ENCODE data around the gene TMEM132E.

DNA sequence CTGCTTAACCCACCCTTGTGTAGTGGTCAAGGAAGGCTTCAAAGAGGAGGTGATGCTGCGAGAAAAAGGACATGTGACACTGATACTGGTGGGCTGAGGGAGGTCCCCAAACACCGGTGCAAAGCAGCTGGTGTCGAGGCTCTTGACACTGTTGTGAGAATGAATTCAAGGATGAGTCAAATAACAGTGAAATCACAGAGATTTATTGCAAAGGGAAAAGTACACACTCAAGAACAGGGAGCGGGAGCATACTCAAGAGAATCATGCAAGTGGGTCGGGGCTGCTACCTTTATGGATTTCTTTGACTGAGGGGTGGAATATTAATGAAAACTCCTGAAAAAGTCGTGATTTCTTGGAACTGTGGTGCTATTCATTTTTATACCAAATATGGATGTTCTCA, 31.1 kb downstream of the TMEM132E start:
- TF ChIP-seq, protein P1, sequence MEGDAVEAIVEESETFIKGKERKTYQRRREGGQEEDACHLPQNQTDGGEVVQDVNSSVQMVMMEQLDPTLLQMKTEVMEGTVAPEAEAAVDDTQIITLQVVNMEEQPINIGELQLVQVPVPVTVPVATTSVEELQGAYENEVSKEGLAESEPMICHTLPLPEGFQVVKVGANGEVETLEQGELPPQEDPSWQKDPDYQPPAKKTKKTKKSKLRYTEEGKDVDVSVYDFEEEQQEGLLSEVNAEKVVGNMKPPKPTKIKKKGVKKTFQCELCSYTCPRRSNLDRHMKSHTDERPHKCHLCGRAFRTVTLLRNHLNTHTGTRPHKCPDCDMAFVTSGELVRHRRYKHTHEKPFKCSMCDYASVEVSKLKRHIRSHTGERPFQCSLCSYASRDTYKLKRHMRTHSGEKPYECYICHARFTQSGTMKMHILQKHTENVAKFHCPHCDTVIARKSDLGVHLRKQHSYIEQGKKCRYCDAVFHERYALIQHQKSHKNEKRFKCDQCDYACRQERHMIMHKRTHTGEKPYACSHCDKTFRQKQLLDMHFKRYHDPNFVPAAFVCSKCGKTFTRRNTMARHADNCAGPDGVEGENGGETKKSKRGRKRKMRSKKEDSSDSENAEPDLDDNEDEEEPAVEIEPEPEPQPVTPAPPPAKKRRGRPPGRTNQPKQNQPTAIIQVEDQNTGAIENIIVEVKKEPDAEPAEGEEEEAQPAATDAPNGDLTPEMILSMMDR (IDR thresholded peaks at IDR 0.05), result no peak
- no peak for TF ChIP-seq POLR2A (IDR thresholded peaks at IDR 0.05)
